ENCODE data around the gene RASIP1. TPM values are rescaled to one million over a fixed set of nuclear protein-coding genes. Genes with fewer than 3 reads are reported as not detected.
A peak's percentile ranks its signal among the peaks of the same experiment; 100 is the strongest.
"Not testable (repeated sequence)": the region's sequence is repeated elsewhere in the genome, so short reads cannot be mapped to it uniquely, and the experiment has no call there.

RASIP1 gene
- 0.43 and 0.57 TPM in 2 replicates for total RNA-seq
- long read RNA-seq, result 0 reads

GRCh38 chr19:48740164-48740972 is at the start of gene RASIP1:
RASIP1 (minus strand) TSS chr19:48740610; CDS start chr19:48740282, 328 bp downstream.
- Mint-ChIP-seq H3K9me3 (ENCODE audit: unreplicated experiment) (no peaks in the 10 kb centered on the region), H3K27ac (ENCODE audit: unreplicated experiment) (no peak within 1 kb of the TSS), H3K36me3 (ENCODE audit: unreplicated experiment) (no peaks in the 10 kb centered on the region), H3K27me3 (ENCODE audit: unreplicated experiment) (no peaks in the 10 kb centered on the region), H3K4me1 (ENCODE audit: unreplicated experiment) (peaks cover 4% of the 10 kb centered on the region), H3K4me3 (ENCODE audit: unreplicated experiment) (peak within 1 kb of the TSS; percentile 35)
- no peak for TF ChIP-seq CTCF (IDR thresholded peaks at IDR 0.05)
- DNase-seq (ENCODE audit: extremely low spot score, unreplicated experiment), result no peak

- H3K27ac Mint-ChIP-seq (ENCODE audit: unreplicated experiment); H3K36me3 Mint-ChIP-seq (ENCODE audit: unreplicated experiment); H3K27me3 Mint-ChIP-seq (ENCODE audit: unreplicated experiment): not testable (repeated sequence)
Observed at GRCh38 chr19:48787331-48787730, 46.9 kb upstream of the RASIP1 start.

GRCh38 chr19:48786422-48786821 is 46.0 kb upstream of the RASIP1 start:
- not testable (repeated sequence) for H3K27ac Mint-ChIP-seq (ENCODE audit: unreplicated experiment); H3K36me3 Mint-ChIP-seq (ENCODE audit: unreplicated experiment); H3K9me3 Mint-ChIP-seq (ENCODE audit: unreplicated experiment); DNase-seq (ENCODE audit: extremely low spot score, unreplicated experiment); H3K27me3 Mint-ChIP-seq (ENCODE audit: unreplicated experiment); H3K4me1 Mint-ChIP-seq (ENCODE audit: unreplicated experiment); H3K4me3 Mint-ChIP-seq (ENCODE audit: unreplicated experiment)

More at GRCh38 chr19:48787331-48787730, 46.9 kb upstream of the RASIP1 start:
- not testable (repeated sequence) for H3K4me1 Mint-ChIP-seq (ENCODE audit: unreplicated experiment); H3K4me3 Mint-ChIP-seq (ENCODE audit: unreplicated experiment); DNase-seq (ENCODE audit: extremely low spot score, unreplicated experiment); H3K9me3 Mint-ChIP-seq (ENCODE audit: unreplicated experiment)

GRCh38 chr19:48784527-48784926 is 44.1 kb upstream of the RASIP1 start:
- Mint-ChIP-seq H3K4me3 (ENCODE audit: unreplicated experiment) (no peak overlapping the region), H3K9me3 (ENCODE audit: unreplicated experiment) (no peaks in the 10 kb centered on the region), H3K27me3 (ENCODE audit: unreplicated experiment) (no peaks in the 10 kb centered on the region), H3K27ac (ENCODE audit: unreplicated experiment) (no peak overlapping the region), H3K4me1 (ENCODE audit: unreplicated experiment) (peaks cover 5% of the 10 kb centered on the region), H3K36me3 (ENCODE audit: unreplicated experiment) (no peaks in the 10 kb centered on the region)
- TF ChIP-seq CTCF (IDR thresholded peaks at IDR 0.05), result no peak
- DNase-seq (ENCODE audit: extremely low spot score, unreplicated experiment), result no peak

GRCh38 chr19:48780631-48781391 is 40.4 kb upstream of the RASIP1 start:
- H3K9me3 Mint-ChIP-seq (ENCODE audit: unreplicated experiment), result no peaks in the 10 kb centered on the region
- H3K27me3 Mint-ChIP-seq (ENCODE audit: unreplicated experiment), result no peaks in the 10 kb centered on the region
- DNase-seq (ENCODE audit: extremely low spot score, unreplicated experiment), result no peak
- peaks cover 5% of the 10 kb centered on the region for H3K4me1 Mint-ChIP-seq (ENCODE audit: unreplicated experiment)
- no peak overlapping the region for H3K27ac Mint-ChIP-seq (ENCODE audit: unreplicated experiment)
- H3K36me3 Mint-ChIP-seq (ENCODE audit: unreplicated experiment), result no peaks in the 10 kb centered on the region
- H3K4me3 Mint-ChIP-seq (ENCODE audit: unreplicated experiment), result no peak overlapping the region
- no peak for TF ChIP-seq CTCF (IDR thresholded peaks at IDR 0.05)

- no peak overlapping the region for H3K27ac Mint-ChIP-seq (ENCODE audit: unreplicated experiment)
- no peaks in the 10 kb centered on the region for H3K36me3 Mint-ChIP-seq (ENCODE audit: unreplicated experiment)
- TF ChIP-seq CTCF (IDR thresholded peaks at IDR 0.05), result no peak
- H3K4me1 Mint-ChIP-seq (ENCODE audit: unreplicated experiment), result peaks cover 5% of the 10 kb centered on the region
- no peak overlapping the region for H3K4me3 Mint-ChIP-seq (ENCODE audit: unreplicated experiment)
- H3K27me3 Mint-ChIP-seq (ENCODE audit: unreplicated experiment), result no peaks in the 10 kb centered on the region
- H3K9me3 Mint-ChIP-seq (ENCODE audit: unreplicated experiment), result no peaks in the 10 kb centered on the region
- no peak for DNase-seq (ENCODE audit: extremely low spot score, unreplicated experiment)
Observed at GRCh38 chr19:48779636-48780035, 39.2 kb upstream of the RASIP1 start.
